Thyroid gland (tissue), 4 donors: ENCODE measurements around the gene MED27. TPM values are rescaled to one million over a fixed set of nuclear protein-coding genes. Genes with fewer than 3 reads are reported as not detected.
"Not testable (repeated sequence)": the region's sequence is repeated elsewhere in the genome, so short reads cannot be mapped to it uniquely, and the experiment has no call there.

Experiments
- DNase-seq, 2 donors: peaks; one replicate each; pipeline ENCODE4 v3.0.0-alpha.2; 2019
- H3K27ac ChIP-seq, 3 donors: fragments of 200-600 bp; sonication (generic); 1 replicate in 2 of 3; 2 replicates in 1 of 3; pipeline ENCODE4 v1.5.1; 2016 to 2019; ENCODE audit warnings: mild to moderate bottlenecking in 1 of 3, moderate library complexity in 1 of 3
- H3K27me3 ChIP-seq: fragments of 200-600 bp; sonication (generic); one replicate; pipeline ENCODE4 v1.5.1; 2019
- H3K36me3 ChIP-seq, 2 donors: fragments of 200-600 bp; sonication (generic); one replicate each; pipeline ENCODE4 v1.5.1; 2016 to 2019
- H3K4me1 ChIP-seq, 2 donors: fragments of 200-600 bp; sonication (generic); one replicate each; pipeline ENCODE4 v1.5.1; 2017 to 2019
- H3K4me3 ChIP-seq, 3 donors: fragments of 200-600 bp; sonication (generic); replicated peaks in 1 of 3; 1 replicate in 2 of 3; 2 replicates in 1 of 3; pipeline ENCODE4 v1.5.1; 2016; ENCODE audit warnings: mild to moderate bottlenecking in 1 of 3
- H3K9me3 ChIP-seq: fragments of 200-600 bp; sonication (generic); one replicate; pipeline ENCODE4 v1.5.1; 2017
- CTCF ChIP-seq, 6 experiments: fragments of 200-600 bp in 3 of 6; fragments of 450-650 bp in 3 of 6; sonication (generic) in 3 of 6; IDR thresholded peaks; one replicate each; pipeline ENCODE4 v1.5.1; 2016 to 2019; ENCODE audit warnings: antibody characterized with exemption in 6 of 6, mild to moderate bottlenecking in 2 of 6, inconsistent platforms in 1 of 6, moderate library complexity in 1 of 6
- POLR2A ChIP-seq, 2 donors: fragments of 450-650 bp; IDR thresholded peaks; one replicate each; pipeline ENCODE4 v1.6.1; 2017; ENCODE audit warnings: antibody characterized with exemption in 2 of 2, mild to moderate bottlenecking in 2 of 2, moderate library complexity in 1 of 2
- WGBS, 2 donors: methylation state at CpG; one replicate each; pipeline ENCODE4 v1.1.5; 2017; 5-methylcytosine and 5-hydroxymethylcytosine counted together
- intact Hi-C: fragments of 100-400 bp; cut with DNase I; formaldehyde crosslinking; loops from one replicate; pipeline ENCODE4 v1.15.1; 2023
- total RNA-seq, 4 donors: library from RNA; depleted of rRNA; stranded (reverse); fragments of >200 nt; gene quantifications; one replicate each; pipeline ENCODE4 v1.2.3, GENCODE V29; 2016

MED27 gene
- total RNA-seq, 4 donors from 2014 or later = 15.3 to 19.5 (median 16.7) TPM

DNA sequence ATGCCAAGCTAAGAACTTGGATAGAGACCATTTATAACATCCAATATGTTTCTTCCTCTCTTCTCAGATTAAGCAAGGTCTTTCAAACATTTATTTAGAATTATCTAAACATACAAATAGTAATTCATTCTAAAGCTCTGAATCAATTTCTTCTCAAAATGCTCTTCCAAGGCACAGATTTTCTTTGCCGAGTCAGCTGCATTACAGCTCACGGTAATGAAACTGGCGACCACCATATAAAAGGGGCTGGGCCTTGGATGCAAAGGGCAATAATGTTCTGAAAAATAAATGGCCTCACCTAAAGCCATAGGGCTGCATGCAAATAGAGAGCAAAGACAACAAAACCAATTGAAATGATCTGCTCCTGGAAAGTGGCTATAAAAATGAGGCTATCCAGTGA, 63.8 kb downstream of the MED27 start:
- H3K9me3 ChIP-seq = no peaks in the 10 kb centered on the region
- intact Hi-C loops = no loop called here
- H3K27me3 ChIP-seq = no peaks in the 10 kb centered on the region
- no peaks in the 10 kb centered on the region for H3K36me3 ChIP-seq
- no peak for TF ChIP-seq POLR2A (IDR thresholded peaks at IDR 0.05)
- no peak for TF ChIP-seq CTCF (IDR thresholded peaks at IDR 0.05)
- H3K4me3 ChIP-seq = no peak overlapping the region
- WGBS, 2 donors = 96 to 97% methylated on average over 3 of the region's 3 CpGs
- peaks cover 0 to 9% of the 10 kb centered on the region in 2 donors for H3K4me1 ChIP-seq
- H3K27ac ChIP-seq = no peak overlapping the region
- no peak for DNase-seq

GRCh38 chr9:132014218-132014805, 65.4 kb downstream of the MED27 start:
- H3K27me3 ChIP-seq = no peaks in the 10 kb centered on the region
- no peak overlapping the region for H3K27ac ChIP-seq
- H3K9me3 ChIP-seq = no peaks in the 10 kb centered on the region
- TF ChIP-seq CTCF (IDR thresholded peaks at IDR 0.05) (no peak), POLR2A (IDR thresholded peaks at IDR 0.05) (no peak)
- no peaks in the 10 kb centered on the region for H3K36me3 ChIP-seq
- DNase-seq = no peak
- H3K4me3 ChIP-seq = no peak overlapping the region
- WGBS, 2 donors = 55 to 61% methylated on average over 4 of the region's 4 CpGs
- intact Hi-C loops = no loop called here
- no peaks in the 10 kb centered on the region for H3K4me1 ChIP-seq

DNA sequence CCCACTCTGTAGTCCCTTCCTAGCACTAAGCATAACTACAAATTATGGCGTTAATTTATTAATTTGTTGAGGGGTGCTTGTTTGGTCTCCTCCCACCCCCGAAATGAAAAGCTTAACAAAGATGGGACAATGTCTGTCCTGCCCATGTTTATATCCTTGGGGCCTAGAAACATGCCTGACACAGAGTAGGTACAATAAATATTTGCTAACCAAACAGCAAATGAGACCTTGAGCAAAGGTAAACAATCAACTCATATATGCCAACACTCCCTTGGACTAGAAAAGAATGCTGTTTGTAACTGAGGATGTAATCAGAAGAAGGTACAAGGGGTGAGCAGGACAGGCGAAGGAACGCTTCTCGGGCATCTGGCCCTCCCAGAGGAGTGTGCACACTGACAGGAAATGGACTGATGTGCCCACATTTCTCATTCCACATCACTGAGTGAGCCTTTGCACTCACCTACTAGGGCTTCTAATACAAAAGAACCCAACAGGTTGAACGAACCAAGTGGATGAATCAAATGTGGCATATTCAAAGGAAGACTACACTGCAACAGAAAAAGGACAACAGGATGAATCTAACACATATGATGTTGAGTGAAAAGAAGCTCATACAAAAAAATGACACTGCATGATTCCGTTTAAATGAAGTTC, 66.8 kb downstream of the MED27 start:
- intact Hi-C loops = no loop called here
- H3K36me3 ChIP-seq = no peaks in the 10 kb centered on the region
- H3K9me3 ChIP-seq = no peaks in the 10 kb centered on the region
- peaks cover 0 to 3% of the 10 kb centered on the region in 2 donors for H3K4me1 ChIP-seq
- no peak for DNase-seq
- no peak overlapping the region for H3K4me3 ChIP-seq
- H3K27ac ChIP-seq = no peak overlapping the region
- no peak for TF ChIP-seq POLR2A (IDR thresholded peaks at IDR 0.05)
- no peak for TF ChIP-seq CTCF (IDR thresholded peaks at IDR 0.05)
- no peaks in the 10 kb centered on the region for H3K27me3 ChIP-seq
- 96% methylated on average over 7 of the region's 7 CpGs for whole genome bisulfite sequencing, 2 donors

DNA sequence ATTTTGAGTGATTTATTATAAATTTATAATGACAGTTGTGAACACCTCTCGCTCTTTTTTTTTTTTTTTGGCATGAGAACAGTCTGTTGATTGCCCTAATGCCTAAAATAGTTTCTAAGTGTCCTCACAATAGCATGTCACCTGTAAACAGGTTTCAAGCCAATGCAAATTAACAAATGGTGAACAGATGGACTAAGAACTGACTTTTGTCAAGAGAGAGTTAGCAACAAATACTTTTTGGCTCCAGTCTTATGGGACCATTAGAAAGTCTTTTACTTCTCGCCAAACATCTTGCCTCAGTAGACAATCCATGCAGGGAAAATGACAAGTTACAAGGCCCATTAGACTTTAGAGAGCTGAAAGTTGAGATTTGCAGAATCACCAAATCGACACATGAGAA, 67.8 kb downstream of the MED27 start:
- H3K4me1 ChIP-seq = peaks cover 0 to 3% of the 10 kb centered on the region in 2 donors
- H3K4me3 ChIP-seq = no peak overlapping the region
- no peak for DNase-seq
- no peak overlapping the region for H3K27ac ChIP-seq
- H3K27me3 ChIP-seq = no peaks in the 10 kb centered on the region
- no peak for TF ChIP-seq CTCF (IDR thresholded peaks at IDR 0.05)
- no peak for TF ChIP-seq POLR2A (IDR thresholded peaks at IDR 0.05)
- intact Hi-C loops = no loop called here
- H3K36me3 ChIP-seq = no peaks in the 10 kb centered on the region
- 89 to 91% methylated on average over 3 of the region's 3 CpGs for WGBS, 2 donors
- H3K9me3 ChIP-seq = no peaks in the 10 kb centered on the region

DNA sequence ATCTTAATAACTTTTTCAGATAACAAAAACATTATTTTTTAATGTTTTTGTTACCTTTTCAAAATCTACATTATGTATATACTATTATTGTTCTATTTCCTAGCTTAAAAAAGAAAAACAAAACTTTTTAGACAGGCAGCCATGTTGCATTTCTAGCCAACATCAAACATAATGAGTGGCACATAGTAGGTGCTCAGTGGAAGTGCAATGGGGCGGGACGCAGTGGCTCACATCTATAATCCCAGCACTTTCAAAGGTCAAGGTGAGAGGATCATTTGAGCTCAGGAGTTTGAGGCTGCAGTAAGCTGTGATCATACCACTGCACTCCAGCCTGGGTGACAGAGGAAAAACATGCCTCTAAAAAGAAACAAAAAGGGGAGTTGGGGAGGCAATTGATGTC, 68.4 kb downstream of the MED27 start:
- H3K36me3 ChIP-seq = no peaks in the 10 kb centered on the region
- 94 to 95% methylated on average over 2 of the region's 2 CpGs for WGBS, 2 donors
- H3K27me3 ChIP-seq = no peaks in the 10 kb centered on the region
- peaks cover 0 to 3% of the 10 kb centered on the region in 2 donors for H3K4me1 ChIP-seq
- no peaks in the 10 kb centered on the region for H3K9me3 ChIP-seq
- no peak overlapping the region for H3K4me3 ChIP-seq
- DNase-seq = no peak
- intact Hi-C loops = no loop called here
- TF ChIP-seq POLR2A (IDR thresholded peaks at IDR 0.05) = no peak
- no peak for TF ChIP-seq CTCF (IDR thresholded peaks at IDR 0.05)
- H3K27ac ChIP-seq = no peak overlapping the region

- DNase-seq, H3K4me1 ChIP-seq, H3K27me3 ChIP-seq, H3K4me3 ChIP-seq, intact Hi-C loops, H3K36me3 ChIP-seq, H3K27ac ChIP-seq, H3K9me3 ChIP-seq: not testable (repeated sequence)
- 94 to 95% methylated on average over 2 of the region's 2 CpGs for WGBS, 2 donors
These were observed 69.5 kb downstream of the MED27 start for GRCh38 chr9:132010201-132010600.
